ENCODE results near the gene PLAC1.

GRCh38 chrX:134552351-134552750 lies 105.9 kb downstream of the PLAC1 start:
- TF ChIP-seq EGR1 (IDR thresholded peaks at IDR 0.05; ENCODE audit: low read depth): no peak
- no peak for TF ChIP-seq CTCF (IDR thresholded peaks at IDR 0.05 in 2 of 3, conservative IDR thresholded peaks at IDR 0.05 in 1 of 3; ENCODE audit: borderline replicate concordance in 1 of 3, insufficient read depth in 1 of 3, low read depth in 2 of 3, low read length in 2 of 3)
- TF ChIP-seq FOSL1 (IDR thresholded peaks at IDR 0.05; ENCODE audit: low read depth): no peak
- no peak for TF ChIP-seq POLR2AphosphoS5 (IDR thresholded peaks at IDR 0.05; ENCODE audit: low read depth, low read length)
- TF ChIP-seq RAD21 (IDR thresholded peaks at IDR 0.05; ENCODE audit: low read depth): no peak
- TF ChIP-seq REST (IDR thresholded peaks at IDR 0.05; ENCODE audit: low read depth): no peak
- TF ChIP-seq ELF1 (IDR thresholded peaks at IDR 0.05; ENCODE audit: borderline replicate concordance, low read depth): no peak
- no peak for TF ChIP-seq POLR2A (IDR thresholded peaks at IDR 0.05; ENCODE audit: borderline replicate concordance, extremely low read depth, insufficient read depth, insufficient read length)
- no peak for TF ChIP-seq MAX (IDR thresholded peaks at IDR 0.05)
- no peak for TF ChIP-seq EZH2phosphoT487 (IDR thresholded peaks at IDR 0.05; ENCODE audit: borderline replicate concordance)
- no peak for TF ChIP-seq EZH2 (IDR thresholded peaks at IDR 0.05)
- TF ChIP-seq TCF7L2 (IDR thresholded peaks at IDR 0.05; ENCODE audit: borderline replicate concordance, extremely low read depth, insufficient read depth, insufficient read length): no peak
- TF ChIP-seq SIN3A (IDR thresholded peaks at IDR 0.05; ENCODE audit: low read depth): no peak
- TF ChIP-seq, protein P1, sequence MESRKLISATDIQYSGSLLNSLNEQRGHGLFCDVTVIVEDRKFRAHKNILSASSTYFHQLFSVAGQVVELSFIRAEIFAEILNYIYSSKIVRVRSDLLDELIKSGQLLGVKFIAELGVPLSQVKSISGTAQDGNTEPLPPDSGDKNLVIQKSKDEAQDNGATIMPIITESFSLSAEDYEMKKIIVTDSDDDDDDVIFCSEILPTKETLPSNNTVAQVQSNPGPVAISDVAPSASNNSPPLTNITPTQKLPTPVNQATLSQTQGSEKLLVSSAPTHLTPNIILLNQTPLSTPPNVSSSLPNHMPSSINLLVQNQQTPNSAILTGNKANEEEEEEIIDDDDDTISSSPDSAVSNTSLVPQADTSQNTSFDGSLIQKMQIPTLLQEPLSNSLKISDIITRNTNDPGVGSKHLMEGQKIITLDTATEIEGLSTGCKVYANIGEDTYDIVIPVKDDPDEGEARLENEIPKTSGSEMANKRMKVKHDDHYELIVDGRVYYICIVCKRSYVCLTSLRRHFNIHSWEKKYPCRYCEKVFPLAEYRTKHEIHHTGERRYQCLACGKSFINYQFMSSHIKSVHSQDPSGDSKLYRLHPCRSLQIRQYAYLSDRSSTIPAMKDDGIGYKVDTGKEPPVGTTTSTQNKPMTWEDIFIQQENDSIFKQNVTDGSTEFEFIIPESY (IDR thresholded peaks at IDR 0.05; ENCODE audit: extremely low read depth, insufficient replicate concordance, low read length): no peak
